Parathyroid adenoma (tissue), 2 donors: ENCODE results near the gene PVRIG.
"Not testable (repeated sequence)": the region's sequence is repeated elsewhere in the genome, so short reads cannot be mapped to it uniquely, and the experiment has no call there.

Source experiments
- H2AFZ ChIP-seq: fragments of 300-600 bp; sonication (generic); one replicate; pipeline ENCODE4 v1.7.0; 2017; ENCODE audit warnings: antibody characterized with exemption, mild to moderate bottlenecking
- H3K27ac ChIP-seq: fragments of 300-600 bp; sonication (generic); one replicate; pipeline ENCODE4 v1.7.0; 2017
- H3K27me3 ChIP-seq: fragments of 300-600 bp; sonication (generic); one replicate; pipeline ENCODE4 v1.7.0; 2017; ENCODE audit warnings: low read length; ENCODE audit not compliant: control insufficient read depth, insufficient read depth
- H3K36me3 ChIP-seq: fragments of 300-600 bp; sonication (generic); one replicate; pipeline ENCODE4 v1.7.0; 2017; ENCODE audit warnings: low read length; ENCODE audit not compliant: control insufficient read depth, insufficient read depth
- H3K4me1 ChIP-seq: fragments of 300-600 bp; sonication (generic); one replicate; pipeline ENCODE4 v1.7.0; 2017; ENCODE audit warnings: control low read depth
- H3K4me2 ChIP-seq: fragments of 300-600 bp; sonication (generic); one replicate; pipeline ENCODE4 v1.7.0; 2017; ENCODE audit warnings: low read length
- H3K4me3 ChIP-seq: fragments of 300-600 bp; sonication (generic); one replicate; pipeline ENCODE4 v1.7.0; 2017; ENCODE audit warnings: low read depth, low read length
- H3K79me2 ChIP-seq: fragments of 300-600 bp; sonication (generic); one replicate; pipeline ENCODE4 v1.7.0; 2017; ENCODE audit warnings: control low read depth
- H3K9ac ChIP-seq: fragments of 300-600 bp; sonication (generic); one replicate; pipeline ENCODE4 v1.7.0; 2017; ENCODE audit warnings: mild to moderate bottlenecking
- H3K9me3 ChIP-seq: fragments of 300-600 bp; sonication (generic); one replicate; pipeline ENCODE4 v1.7.0; 2017; ENCODE audit warnings: low read length; ENCODE audit not compliant: control insufficient read depth
- TF ChIP-seq, protein P1 (sequence below): fragments of 300-600 bp; sonication (generic); IDR thresholded peaks from one replicate; pipeline ENCODE4 v1.7.0; 2017; ENCODE audit warnings: antibody characterized with exemption, mild to moderate bottlenecking
- donor health status: primary hyperparathyroidism.

PVRIG gene

DNA sequence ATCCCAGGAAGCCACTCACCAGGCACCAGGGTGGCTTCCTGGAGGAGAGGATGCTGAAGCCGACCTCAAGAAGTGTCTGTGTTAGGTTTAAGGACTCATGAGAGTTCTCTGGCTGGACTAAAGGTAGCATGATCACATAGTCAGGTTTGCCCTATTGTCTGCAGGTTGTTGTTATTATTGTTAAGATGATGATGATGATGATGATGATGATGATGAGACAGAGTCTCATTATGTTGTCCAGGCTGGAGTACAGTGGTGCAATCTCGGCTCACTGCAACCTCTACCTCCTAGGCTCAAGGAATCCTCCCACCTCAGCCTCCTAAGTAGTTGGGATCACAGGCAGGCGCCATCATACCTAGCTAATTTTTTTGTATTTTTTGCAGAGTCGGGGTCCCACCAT lies 44.5 kb downstream of the PVRIG start:
- Histone ChIP-seq H3K79me2 (peaks cover 82% of the 10 kb centered on the region), H3K4me1 (peaks cover 19% of the 10 kb centered on the region)
- H3K4me3 ChIP-seq, H3K27me3 ChIP-seq, H2AFZ ChIP-seq, H3K9me3 ChIP-seq, H3K4me2 ChIP-seq, H3K27ac ChIP-seq, H3K9ac ChIP-seq, H3K36me3 ChIP-seq: not testable (repeated sequence)

GRCh38 chr7:100264669-100265165 lies 45.0 kb downstream of the PVRIG start:
- H3K4me3 ChIP-seq, H3K9me3 ChIP-seq, H3K36me3 ChIP-seq, H3K9ac ChIP-seq, H3K27me3 ChIP-seq, H2AFZ ChIP-seq, H3K4me2 ChIP-seq, H3K27ac ChIP-seq: not testable (repeated sequence)
- peaks cover 82% of the 10 kb centered on the region for H3K79me2 ChIP-seq
- H3K4me1 ChIP-seq = peaks cover 21% of the 10 kb centered on the region

GRCh38 chr7:100265851-100266250 lies 46.1 kb downstream of the PVRIG start:
- H3K9me3 ChIP-seq, H3K4me3 ChIP-seq, H2AFZ ChIP-seq, H3K4me2 ChIP-seq, H3K36me3 ChIP-seq, H3K27me3 ChIP-seq, H3K9ac ChIP-seq: not testable (repeated sequence)
- Histone ChIP-seq H3K79me2 (peaks cover 74% of the 10 kb centered on the region), H3K27ac (peak overlapping the region; percentile 50), H3K4me1 (peaks cover 25% of the 10 kb centered on the region)

DNA sequence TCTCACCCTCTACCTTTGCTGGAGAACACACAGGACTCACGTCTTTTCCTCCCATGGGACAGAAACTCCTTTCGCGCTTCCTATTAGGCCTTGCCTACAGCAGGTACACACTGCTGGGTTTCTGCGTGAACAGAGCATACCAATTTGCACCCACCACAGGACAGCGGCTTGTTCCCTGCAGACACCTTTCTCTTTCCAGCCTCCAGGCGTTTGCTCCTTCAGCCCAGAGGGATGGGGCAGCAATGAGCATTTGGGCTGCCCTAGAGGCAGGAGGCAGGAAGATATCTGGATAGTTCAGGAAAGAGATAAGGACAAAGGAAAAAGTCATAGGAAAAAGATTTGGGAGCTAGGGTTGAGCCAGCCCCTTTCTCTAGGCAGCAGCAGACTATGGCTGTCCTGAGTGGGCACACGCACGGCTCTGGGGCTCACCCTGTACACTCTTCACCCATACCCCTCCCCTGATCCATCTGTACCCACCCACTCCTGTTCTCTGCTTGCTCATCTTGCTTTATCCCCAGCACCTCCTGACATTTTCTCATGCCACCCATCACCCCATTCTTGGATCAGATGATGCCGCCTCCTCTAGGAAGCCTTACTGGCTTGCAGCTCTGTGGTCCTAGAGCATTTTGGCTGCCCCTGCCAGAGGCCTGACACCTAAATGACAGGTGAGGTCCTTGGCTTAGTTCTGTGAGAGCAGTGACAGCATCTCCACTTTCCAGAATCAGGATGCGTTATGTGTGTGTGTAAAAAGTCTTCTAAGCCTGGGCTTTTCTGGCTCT lies 47.0 kb downstream of the PVRIG start:
- Histone ChIP-seq H3K36me3 (no peaks in the 10 kb centered on the region), H3K27ac (no peak overlapping the region), H2AFZ (no peak overlapping the region), H3K4me2 (no peak overlapping the region), H3K79me2 (peaks cover 69% of the 10 kb centered on the region), H3K27me3 (no peaks in the 10 kb centered on the region), H3K4me3 (no peak overlapping the region), H3K9ac (no peak overlapping the region), H3K9me3 (no peaks in the 10 kb centered on the region), H3K4me1 (peaks cover 25% of the 10 kb centered on the region)
- TF ChIP-seq, protein P1, sequence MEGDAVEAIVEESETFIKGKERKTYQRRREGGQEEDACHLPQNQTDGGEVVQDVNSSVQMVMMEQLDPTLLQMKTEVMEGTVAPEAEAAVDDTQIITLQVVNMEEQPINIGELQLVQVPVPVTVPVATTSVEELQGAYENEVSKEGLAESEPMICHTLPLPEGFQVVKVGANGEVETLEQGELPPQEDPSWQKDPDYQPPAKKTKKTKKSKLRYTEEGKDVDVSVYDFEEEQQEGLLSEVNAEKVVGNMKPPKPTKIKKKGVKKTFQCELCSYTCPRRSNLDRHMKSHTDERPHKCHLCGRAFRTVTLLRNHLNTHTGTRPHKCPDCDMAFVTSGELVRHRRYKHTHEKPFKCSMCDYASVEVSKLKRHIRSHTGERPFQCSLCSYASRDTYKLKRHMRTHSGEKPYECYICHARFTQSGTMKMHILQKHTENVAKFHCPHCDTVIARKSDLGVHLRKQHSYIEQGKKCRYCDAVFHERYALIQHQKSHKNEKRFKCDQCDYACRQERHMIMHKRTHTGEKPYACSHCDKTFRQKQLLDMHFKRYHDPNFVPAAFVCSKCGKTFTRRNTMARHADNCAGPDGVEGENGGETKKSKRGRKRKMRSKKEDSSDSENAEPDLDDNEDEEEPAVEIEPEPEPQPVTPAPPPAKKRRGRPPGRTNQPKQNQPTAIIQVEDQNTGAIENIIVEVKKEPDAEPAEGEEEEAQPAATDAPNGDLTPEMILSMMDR = no peak

DNA sequence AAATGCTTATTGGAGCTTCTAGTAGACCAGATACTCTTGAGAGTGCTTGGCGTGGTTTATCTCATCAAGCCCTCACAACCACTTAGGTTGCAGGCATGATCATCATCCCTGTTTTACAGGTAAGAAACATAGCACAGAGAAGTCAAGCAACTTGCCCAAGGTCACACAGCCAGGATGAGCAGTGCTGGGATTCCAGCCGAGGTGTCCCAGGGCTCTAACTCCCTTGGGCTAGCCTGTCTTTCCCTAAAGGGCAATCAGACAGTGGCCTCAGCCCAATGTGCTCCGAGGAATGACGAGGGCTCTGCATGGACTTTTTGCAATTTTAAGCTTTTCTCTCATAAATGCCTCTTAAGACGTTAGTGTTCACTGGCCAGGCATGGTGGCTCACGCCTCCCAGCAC lies 47.9 kb downstream of the PVRIG start:
- TF ChIP-seq, protein P1 = no peak
- H3K4me1 ChIP-seq = peaks cover 25% of the 10 kb centered on the region
- H3K36me3 ChIP-seq = no peaks in the 10 kb centered on the region

GRCh38 chr7:100268882-100269281 lies 49.1 kb downstream of the PVRIG start:
- H3K27me3 ChIP-seq, H3K9me3 ChIP-seq, H3K36me3 ChIP-seq, H3K4me3 ChIP-seq, H3K4me2 ChIP-seq: not testable (repeated sequence)
- peaks cover 25% of the 10 kb centered on the region for H3K4me1 ChIP-seq
- H3K79me2 ChIP-seq = peaks cover 55% of the 10 kb centered on the region
- H3K9ac ChIP-seq = peak overlapping the region; percentile 46
- peak overlapping the region; percentile 13 for H2AFZ ChIP-seq
- peak overlapping the region; percentile 99 for H3K27ac ChIP-seq

More for the DNA sequence above, 47.9 kb downstream of the PVRIG start:
- H3K4me3 ChIP-seq = no peak overlapping the region
- H3K9me3 ChIP-seq = no peaks in the 10 kb centered on the region
- no peak overlapping the region for H3K4me2 ChIP-seq
- H3K27ac ChIP-seq = no peak overlapping the region
- no peak overlapping the region for H2AFZ ChIP-seq
- no peak overlapping the region for H3K9ac ChIP-seq
- peaks cover 62% of the 10 kb centered on the region for H3K79me2 ChIP-seq
- H3K27me3 ChIP-seq = no peaks in the 10 kb centered on the region

GRCh38 chr7:100269306-100270045 lies 49.7 kb downstream of the PVRIG start:
- H3K9me3 ChIP-seq, H3K27me3 ChIP-seq, H3K36me3 ChIP-seq: not testable (repeated sequence)
- Histone ChIP-seq H3K4me1 (peaks cover 25% of the 10 kb centered on the region), H3K27ac (peak overlapping the region; percentile 99), H2AFZ (peak overlapping the region; percentile 13), H3K79me2 (peaks cover 49% of the 10 kb centered on the region), H3K4me3 (peak overlapping the region; percentile 29), H3K4me2 (peak overlapping the region; percentile 38), H3K9ac (peak overlapping the region; percentile 46)

DNA sequence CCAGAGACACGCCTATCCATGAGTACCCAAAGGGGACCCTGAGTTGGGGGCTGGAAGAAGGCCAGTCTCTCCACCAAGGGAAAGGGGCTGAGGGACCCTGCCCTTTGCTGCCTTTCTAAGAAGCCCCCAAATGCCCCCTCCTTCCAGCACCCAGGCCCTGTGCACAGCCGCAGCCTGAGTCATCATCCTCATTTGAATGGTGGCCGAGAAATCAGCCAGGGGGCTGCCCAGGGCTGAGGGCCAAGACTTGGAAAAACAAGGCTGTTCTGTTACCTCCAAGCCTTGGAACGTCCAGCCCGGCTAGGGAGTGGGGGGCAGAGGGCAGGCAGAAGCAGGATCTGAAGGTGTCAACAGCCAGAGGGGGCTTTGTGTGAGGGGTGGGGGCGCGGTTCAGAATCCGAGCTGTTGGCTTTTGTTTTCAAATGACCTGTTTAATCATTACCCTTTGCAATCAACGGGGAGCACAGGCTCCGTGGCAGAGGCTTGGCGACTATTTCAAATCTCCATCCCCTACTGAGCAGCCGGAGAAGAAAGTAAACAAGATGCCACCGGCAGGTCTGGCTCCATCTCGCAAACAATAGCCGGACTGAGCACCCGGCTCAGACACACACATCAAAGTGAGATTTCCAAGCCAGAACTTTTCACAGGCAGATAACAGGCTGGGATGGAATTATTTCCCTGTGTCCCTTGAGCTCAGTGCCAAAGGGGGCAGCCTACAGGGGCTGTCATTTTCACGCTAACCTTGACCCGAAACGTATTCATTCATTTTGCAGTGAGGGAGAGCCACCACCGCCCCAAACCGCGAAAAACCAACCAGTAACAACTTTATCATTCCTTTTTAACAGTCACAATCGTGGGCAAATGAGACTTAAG lies 50.5 kb downstream of the PVRIG start:
- H2AFZ ChIP-seq, H3K9me3 ChIP-seq, H3K27me3 ChIP-seq, H3K36me3 ChIP-seq: not testable (repeated sequence)
- peaks cover 25% of the 10 kb centered on the region for H3K4me1 ChIP-seq
- H3K4me3 ChIP-seq = peak overlapping the region; percentile 29
- H3K9ac ChIP-seq = peak overlapping the region; percentile 46
- peak overlapping the region; percentile 55 for H3K4me2 ChIP-seq
- peak overlapping the region; percentile 99 for H3K27ac ChIP-seq
- peaks cover 43% of the 10 kb centered on the region for H3K79me2 ChIP-seq
